HG02970 (cell line): ENCODE data around the gene PRRX2.
A peak's percentile ranks its signal among the peaks of the same experiment; 100 is the strongest.
"Not testable (repeated sequence)": the region's sequence is repeated elsewhere in the genome, so short reads cannot be mapped to it uniquely, and the experiment has no call there.

Source experiments
- ATAC-seq: cut with Tn5 transposase; IDR thresholded peaks from one replicate; pipeline ENCODE4 v1.9.1; 2021; ENCODE audit warnings: mild to moderate bottlenecking, moderate library complexity, moderate number of reproducible peaks; ENCODE audit not compliant: unreplicated experiment, low FRiP score

PRRX2 gene

DNA sequence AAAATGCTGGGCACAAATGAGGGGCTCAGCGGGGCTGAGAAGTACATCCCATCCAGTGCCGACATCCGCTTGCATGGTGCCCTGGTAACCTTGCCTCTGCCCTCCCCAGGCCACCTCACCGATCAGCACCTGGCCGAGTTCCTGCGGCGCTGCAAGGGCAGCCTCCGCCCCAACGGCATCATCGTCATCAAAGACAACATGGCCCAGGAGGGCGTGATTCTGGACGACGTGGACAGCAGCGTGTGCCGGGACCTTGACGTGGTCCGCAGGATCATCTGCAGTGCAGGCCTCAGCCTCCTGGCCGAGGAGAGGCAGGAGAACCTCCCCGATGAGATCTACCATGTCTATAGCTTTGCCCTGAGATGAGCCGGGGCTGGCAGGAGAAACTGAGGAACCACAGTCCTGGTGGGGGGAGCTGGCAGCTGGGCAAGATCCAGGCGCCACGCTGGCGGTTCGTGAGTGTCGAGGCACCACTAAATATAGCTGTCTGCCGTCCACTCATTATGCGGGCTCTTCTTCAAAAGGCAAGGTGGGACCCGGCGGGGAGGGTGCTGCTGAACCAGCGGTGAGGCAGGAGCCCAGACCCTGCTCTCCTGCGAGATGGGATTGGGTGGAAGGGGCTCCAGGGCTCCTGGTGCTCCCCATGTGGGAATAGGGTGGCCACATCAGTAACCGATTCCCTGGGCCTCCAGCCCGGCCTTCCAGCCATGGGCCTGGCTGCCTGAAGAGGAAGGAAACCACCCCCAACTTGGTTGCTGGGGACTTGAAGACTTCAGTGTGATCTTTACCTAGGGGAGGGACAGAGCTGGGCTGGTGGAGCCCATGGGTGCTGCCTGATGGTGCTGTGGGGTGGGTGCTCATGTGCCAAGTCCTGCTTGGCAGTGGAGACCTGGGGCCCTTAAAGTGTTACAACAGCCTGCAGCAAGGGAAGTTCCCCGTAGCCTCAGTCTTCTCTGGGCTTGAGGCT is 30.1 kb upstream of the PRRX2 start:
- no peak for ATAC-seq

GRCh38 chr9:129636343-129636742 is 29.1 kb upstream of the PRRX2 start:
- not testable (repeated sequence) for ATAC-seq

DNA sequence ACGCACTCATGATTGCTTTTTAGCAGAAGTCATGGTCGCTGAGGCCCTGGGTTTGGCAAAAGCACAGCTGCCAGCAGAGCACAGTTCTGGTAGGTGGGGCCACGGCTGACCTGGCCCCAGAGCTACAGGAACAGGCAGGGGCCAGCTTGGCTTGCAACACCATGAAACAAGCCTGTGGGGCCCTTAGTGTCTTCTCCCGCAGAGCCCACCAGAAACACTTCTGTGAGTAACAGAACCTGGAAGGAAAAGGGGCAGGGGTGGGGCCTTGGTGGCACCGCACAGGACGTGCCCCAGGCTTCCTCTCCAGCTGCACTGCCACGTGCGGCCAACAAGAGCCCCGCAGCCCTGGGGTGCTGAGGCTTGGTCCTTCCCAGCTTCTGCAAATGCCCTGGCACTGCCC is 28.3 kb upstream of the PRRX2 start:
- no peak for ATAC-seq

- no peak for ATAC-seq
Observed at GRCh38 chr9:129637673-129638439, 27.6 kb upstream of the PRRX2 start.

DNA sequence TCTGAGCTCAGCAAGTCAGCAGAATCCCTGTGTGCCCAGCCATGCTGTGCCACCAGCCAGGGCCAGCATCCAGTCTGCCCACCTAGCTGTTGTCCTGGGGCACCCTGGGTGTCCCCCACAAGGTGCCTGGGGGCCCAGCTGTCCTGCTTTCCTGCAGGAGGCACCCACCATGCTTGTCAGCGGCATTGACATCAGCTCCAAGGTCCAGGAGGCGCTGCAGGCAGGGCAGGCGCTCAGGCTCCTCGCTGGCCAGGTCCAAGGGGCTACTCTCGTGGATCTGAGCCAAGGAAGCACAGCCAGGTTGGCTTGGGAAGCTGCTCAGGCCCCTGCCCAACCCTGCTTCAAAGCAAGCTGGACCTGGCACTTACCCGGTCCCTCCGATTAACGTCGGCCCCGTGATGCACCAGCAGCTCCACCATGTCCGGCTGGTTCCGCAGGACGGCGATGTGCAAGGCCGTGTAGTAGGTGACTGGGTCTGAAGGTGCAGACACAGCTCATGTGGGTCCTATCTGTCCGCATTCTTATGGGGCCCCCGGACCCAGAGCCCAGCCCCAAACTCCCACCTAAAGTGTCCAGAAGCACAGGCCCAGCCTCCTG is 26.3 kb upstream of the PRRX2 start:
- ATAC-seq: no peak

DNA sequence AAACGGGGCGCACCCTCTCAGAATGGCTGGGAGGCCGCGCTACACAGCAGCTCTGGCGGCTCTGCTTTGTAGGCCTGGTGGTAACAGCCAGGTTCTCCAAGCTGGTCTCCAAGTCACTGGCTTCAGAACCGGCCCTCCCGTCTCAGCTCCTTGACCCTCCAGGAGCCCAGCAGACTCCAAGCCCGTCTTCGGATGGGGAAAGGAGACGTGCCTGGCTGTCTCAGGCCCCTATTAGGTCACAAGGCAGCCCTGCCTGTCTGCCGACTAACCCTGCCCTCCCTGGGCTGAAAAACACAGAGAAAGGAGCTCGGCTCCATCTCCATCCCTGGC is 25.7 kb upstream of the PRRX2 start:
- ATAC-seq: no peak

- ATAC-seq: no peak
Observed at GRCh38 chr9:129640086-129640870, 25.2 kb upstream of the PRRX2 start.

- ATAC-seq: no peak
Observed at GRCh38 chr9:129640871-129641749, 24.3 kb upstream of the PRRX2 start.

- peak; percentile 90 for ATAC-seq
Observed at GRCh38 chr9:129641750-129642585, 23.5 kb upstream of the PRRX2 start, which contains the start of gene ASB6. TSS of gene ASB6 (minus strand) at chr9:129642151. CDS start at chr9:129641999, 152 bp downstream.

DNA sequence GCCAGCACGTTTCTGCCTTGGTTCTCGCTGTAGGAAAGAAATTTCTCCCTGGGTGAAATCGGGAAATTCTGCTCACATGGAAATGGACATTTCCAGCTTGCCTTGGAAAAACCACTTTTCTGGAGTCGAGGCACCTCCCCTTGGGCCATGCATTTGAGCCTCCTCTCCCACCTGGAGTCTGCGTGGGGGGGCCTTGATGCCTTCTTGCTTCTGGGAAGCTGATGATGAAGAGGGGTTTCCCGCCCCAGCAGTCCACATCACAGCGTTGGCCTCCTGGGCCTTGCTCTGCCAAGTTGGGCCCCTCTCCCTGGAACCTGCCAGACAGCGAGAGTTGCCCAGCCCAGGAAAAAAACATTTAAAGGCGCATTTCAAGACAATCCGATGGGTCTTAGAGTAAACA is 21.7 kb upstream of the PRRX2 start:
- ATAC-seq: no peak

GRCh38 chr9:129644365-129644764 is 21.1 kb upstream of the PRRX2 start:
- ATAC-seq: no peak

DNA sequence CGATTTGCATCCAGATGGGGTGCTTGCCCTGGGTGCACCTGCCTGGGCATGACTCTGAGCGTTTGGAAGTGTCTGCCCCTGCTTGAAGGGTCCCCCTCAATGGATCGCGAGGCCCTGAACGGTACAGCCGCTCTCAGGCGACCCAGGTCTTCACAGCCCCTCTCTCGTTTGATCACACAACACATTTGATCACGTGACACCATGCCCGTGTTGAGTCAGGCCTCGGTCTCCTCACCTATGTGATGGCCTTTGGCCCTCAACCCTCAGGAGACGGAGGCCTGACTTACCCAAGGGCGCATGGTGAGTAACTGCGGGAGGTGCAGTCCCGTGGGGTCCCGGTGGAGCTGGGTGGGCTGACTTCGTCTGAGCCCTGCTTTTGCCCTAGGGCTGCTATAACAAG is 20.5 kb upstream of the PRRX2 start:
- ATAC-seq: no peak

DNA sequence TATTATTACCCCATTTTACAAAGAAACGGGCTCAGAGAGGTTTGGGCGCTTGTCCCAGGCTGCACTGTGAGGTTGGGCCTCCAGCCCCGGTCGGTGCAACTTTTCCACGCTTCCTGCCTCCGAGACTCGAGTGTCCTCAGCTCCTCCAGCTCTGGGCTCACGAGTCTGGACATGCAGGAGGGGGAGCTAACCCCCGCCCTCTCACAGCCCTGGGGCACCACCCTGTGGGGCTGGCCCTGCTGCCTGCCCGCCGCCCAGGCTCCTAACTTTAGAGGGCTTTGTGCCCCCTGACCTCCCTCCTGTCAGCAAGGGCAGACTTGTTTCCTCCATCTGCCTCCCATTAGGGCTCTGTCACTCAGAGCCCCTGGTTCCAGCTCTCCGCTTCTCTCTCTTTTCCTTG is 19.2 kb upstream of the PRRX2 start:
- no peak for ATAC-seq

DNA sequence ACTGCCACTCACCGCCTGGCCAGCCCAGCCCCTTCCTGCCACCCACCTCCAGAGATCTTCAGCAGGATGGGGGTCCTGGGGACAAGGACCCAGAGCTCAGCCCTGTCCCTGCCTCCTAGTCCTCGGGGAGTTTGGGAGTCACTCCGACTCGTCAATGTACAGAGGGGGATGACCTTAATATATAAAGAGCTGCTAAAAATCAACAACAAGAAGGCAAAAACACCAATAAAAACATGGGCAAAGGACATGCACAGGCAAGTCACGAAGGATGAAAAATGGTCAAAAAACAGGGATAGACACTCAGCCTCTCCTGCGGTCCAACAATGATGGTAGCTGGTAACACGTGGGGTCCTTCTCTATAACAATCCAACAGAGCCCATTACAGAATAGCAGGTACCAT is 18.8 kb upstream of the PRRX2 start:
- ATAC-seq: no peak

GRCh38 chr9:129647635-129648034 is 17.8 kb upstream of the PRRX2 start:
- no peak for ATAC-seq

GRCh38 chr9:129648092-129648763 is 17.2 kb upstream of the PRRX2 start:
- no peak for ATAC-seq

GRCh38 chr9:129648764-129649115 is 16.7 kb upstream of the PRRX2 start:
- no peak for ATAC-seq
